HG03571 (cell line): Measurements from ENCODE around the gene LBH.

ENCODE experiments used
- ATAC-seq: cut with Tn5 transposase; IDR thresholded peaks from one replicate; pipeline ENCODE4 v1.9.1; 2021; ENCODE audit not compliant: unreplicated experiment

Gene LBH

DNA sequence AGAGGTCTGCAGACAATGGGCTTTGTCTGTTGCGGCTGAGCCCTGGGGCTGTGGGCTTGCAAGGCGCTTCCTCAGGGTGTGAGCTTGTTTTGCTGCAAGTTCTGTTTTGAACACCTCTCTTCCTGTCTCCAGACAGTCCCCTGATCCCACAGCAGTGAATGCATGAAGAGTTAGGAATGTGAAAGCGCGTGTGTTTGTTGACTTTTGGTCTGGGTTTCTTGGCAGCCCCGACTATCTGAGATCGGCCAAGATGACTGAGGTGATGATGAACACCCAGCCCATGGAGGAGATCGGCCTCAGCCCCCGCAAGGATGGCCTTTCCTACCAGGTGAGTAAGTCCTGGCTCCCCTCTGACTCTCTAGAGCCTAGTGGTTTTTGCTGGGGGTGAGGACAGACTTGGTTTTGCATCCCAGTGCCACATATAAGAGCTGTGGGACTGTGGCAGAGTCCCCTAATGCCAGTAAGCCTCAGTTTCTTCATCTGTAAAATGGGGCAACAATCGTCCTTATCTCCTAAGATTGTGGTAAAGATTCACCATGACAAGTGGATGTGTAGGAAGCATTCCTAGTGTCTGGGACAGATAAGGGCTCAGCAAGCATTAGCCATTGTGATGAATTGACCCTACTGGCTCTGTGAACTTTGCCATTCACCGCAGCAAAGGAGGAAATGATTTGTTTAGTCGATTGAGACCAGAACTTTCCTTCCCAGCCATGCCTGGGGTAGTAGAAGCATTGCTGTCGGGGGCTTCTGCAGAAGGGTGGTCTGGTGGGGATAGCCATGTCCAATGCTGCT is 3.0 kb downstream of the LBH start:
- no peak for ATAC-seq

DNA sequence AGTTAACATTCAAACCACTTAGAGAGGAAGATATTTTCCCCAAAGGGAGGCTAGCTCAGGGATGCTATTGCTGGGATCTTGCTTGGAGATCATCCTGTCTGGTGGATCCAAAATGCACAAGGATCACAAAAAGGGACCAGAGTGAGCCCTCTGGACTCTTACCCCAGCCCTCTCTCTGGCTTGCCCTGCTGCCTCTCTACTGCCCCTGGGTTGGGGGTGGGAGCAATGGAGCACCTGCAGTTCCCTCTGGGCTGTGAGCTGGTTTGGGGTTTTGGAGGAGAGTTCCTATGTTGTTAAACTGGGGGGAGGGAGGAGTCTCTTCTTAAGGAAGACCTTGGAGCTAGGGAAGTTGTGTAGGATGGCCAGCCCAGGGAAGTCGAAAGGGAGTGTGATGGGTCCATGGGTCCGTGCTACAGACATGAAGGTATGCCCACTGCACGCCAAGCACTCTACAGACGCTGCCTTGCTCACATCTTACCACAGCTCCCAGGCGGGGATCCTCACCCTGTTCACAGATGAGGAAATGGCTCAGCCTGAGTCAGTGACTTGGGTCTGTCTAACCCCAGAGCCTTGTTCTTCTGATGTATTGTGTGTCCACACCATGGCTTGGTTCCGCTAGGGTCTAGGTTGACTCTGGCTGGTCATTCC is 3.8 kb downstream of the LBH start:
- no peak for ATAC-seq

DNA sequence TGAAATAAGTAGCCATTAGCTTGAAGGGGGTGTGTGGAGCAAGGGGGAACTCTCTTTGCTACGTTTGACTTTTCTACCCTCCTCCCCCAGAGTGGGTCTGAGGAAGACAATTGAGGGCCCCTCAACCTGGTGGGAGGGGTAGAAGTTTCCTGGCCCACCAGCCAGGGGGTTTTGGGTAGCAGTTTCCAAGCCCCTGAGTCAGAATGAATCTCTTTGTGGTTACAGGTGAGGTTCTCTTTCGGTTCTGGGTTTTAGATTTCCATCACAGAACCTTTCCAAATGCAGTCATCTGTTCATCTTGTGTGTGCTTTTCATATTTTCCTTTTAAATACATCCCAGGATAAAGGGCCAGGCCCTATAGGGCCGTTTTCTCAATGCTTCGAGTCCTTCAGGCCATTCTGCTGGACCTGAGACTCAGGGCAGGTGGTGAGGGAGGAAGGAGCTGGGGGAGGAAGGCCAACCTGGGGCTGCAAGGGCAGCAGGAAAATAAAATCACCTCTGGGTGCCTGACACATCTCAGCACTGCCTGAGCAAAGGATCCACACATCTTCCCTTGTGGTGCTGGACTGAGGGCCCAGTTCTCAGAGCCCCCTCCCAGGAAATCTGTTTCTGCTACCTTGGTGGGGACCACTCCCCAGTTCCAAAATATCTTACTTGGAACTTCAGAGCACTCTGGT is 4.7 kb downstream of the LBH start:
- ATAC-seq, result no peak

DNA sequence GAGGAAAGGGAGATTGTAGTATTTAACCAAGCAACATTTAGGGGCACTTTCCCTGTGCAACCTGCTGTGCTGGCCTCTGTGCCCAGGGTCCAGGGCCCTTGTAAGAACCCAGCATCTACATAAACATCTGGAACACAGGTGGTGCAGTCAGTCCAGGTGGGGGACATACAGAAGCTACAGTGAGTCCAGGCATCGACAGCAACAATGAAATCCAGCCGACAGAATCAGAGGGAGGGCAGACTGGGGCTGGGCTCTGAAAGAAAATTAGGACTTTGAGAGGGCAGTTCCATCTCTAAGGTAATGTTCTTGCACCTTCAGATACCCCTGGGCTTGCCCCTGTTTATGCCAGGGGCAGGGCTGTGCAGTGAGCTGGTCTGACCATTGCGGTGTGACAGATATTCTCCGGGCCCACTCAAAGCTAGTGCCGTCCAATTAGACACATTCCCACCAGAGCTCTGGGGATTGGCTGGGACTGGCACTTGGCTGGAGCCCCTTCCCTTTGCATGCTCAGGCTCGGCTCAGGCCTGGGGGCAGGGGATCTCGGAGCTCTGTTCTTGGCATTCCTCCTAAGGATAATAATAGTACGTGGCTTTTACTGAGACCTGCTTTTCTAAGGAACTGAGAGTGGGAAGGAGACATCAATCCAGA is 5.4 kb downstream of the LBH start:
- ATAC-seq, result no peak

DNA sequence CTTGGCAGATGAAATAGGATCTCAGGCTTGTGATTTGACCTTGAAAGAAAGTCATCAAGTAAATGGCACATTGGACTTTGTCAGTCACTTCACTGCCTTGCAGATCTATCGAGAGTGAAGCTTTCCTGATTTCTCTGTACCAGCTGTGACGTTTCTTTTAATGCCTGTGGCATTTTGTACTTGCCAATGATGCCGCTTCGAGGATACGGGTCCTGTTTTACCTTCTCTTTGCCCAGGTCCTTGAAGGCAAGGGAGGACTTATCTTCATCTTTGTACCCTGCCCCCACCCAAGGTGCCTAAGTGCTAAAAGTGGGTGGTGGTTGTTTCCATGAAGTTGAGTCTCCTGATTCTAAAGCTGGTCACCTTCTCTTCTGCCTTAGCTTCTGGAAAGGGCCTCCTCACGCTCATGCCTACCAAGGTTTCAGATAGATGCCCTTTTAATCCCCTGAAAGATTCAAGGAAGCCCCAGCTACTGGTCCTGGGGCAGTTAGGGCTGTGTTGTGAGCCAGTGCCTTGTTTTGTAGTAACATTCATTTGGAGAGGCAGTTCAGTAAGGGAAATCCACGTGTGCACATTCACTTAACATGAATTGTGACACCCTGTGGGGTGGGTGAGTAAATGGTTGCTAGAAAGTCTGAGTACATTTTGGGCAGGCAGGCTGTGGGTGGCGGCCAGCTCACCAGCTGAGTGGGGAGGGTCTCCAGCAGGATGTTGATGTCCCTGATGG is 6.1 kb downstream of the LBH start:
- no peak for ATAC-seq

DNA sequence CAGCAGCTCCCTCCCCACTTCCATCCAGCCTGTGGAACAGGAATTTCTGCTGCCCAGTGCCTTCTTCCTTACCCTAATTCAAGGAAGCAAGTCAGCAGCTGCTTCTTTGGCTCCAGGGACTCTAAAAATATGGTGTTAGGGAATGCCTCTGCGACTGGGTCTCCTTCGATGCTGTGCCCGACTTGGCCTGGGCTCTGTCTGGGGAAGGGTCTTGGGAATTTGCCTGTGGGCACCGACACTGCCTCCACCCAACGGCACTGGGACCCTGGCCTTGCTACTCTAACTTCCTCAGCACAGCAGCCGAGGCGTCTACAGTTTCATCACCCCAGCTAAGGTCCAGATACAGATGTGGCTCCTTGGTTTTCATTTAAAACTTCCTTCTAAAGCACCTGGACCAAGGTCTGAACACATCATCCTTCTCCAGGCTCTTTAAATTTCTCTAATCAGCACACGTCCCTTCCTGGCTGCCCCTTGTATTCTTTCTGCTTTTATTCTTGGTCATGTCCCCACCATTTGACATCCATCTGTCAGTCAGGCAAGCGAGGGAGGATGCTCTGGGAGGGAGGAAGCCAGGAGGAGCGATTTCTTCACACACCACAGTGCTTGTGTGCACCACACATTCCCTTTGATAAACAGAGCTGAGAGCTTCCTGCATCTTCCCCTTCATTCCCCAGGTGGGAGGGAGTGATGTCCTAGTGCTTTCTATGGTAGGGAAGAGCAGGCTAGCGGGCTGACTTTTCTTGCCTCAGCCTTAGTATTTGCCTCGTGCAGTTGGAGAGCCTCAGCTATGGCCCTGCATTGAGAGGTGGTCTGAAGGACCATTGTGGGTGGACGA is 6.8 kb downstream of the LBH start:
- no peak for ATAC-seq

DNA sequence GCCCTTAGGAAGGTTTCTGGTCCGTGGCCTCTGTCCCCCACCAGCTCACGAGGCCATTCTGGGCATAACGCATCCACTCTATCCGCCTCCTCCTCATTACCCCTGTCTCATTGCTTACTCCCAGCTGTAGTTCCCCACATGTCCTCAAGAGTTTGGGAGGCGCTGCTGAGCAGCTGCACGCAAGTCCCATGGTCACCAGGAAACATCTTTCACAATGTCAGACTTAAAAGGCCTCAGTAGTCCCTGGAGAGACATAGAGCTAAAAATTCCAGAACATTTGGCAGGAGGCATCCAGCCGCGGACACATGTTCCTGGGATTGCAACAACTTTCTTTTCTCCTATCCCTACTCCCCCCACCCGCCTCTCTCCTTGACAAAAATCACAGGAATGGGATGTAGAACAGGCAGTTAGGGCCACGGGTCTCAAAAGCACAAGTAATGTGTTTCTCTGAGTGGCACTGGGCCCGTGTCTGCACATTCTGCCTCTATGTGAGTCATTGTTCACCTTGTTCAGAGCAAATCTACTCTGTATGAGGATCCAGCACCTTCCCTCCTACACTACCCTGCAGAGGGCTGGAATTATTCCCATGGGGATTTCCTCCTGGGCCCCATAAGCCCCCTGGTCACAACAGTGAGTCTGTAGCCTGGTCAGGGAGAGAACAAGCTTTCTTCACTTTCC is 8.1 kb downstream of the LBH start:
- no peak for ATAC-seq

DNA sequence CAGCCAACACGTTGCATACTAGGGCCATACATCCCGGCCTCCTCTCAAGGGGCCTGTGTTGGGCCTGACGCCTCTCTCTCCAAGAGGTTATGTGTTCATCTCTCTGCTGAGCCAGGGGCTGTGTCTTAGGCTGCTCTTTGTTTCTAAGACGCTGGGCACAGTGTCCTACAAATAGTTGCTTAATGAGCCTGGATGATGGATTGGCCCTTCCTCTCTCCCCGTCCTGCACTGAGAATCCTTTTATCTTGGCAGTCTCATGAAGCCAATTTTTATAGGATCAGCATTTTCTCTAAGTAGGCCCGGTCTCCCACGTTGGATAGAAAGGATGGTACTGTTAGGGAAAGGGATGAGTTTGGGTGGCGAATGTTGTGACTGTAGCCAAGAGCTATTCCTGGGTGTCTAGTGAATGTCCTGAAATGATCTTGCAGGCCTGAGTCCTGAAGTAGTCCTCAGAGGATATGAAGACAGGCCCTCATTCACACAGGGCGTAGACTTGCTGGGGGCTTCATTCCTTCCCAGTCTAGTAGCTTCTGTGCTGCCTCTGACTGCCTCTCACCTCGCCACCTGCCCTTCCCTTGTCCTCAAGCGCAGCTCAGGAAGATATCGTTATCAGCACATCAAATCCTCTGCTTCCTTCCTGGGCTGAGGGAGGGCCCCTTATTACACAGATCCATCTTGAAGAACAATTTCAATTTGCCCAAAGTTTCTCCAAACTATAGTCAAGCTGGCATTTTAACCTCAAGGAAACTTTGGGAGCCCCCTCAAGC is 8.8 kb downstream of the LBH start:
- ATAC-seq, result no peak

DNA sequence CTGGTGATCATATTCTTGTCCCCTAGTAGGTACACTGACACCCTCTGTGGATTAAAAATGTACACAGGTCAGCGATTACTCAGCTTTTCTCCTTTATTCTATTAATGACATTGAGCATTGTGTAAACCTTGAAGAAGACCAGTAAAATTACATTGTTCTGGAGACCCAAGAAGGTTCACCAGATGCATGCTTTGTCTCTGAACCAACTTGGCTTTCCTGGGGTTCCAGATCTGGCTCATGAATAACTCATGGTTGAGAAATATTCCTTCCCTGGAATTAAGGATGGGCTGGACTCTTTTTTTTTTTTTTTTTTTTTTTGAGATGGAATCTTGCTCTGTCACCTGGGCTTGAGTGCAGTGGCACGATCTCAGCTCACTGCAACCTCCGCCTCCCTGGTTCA is 11.9 kb downstream of the LBH start:
- no peak for ATAC-seq

DNA sequence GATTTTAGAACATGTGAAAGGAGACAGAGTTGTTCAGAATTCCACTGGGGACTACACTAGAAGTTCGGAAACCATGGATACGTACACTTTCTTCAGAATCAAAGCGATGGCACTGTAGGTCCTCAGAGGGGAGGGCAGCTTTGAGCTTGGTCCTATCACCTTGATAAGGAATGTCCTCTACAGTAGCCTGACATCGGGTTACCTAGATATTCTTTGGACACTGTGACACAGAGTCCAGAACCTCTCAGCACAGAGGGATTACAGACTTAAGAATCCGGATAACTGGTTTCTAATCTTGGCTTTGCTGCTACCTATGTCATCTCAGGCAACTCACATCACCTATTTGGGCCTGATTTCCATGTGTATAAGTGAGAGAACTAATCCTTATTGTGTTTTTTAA is 14.0 kb downstream of the LBH start:
- no peak for ATAC-seq

DNA sequence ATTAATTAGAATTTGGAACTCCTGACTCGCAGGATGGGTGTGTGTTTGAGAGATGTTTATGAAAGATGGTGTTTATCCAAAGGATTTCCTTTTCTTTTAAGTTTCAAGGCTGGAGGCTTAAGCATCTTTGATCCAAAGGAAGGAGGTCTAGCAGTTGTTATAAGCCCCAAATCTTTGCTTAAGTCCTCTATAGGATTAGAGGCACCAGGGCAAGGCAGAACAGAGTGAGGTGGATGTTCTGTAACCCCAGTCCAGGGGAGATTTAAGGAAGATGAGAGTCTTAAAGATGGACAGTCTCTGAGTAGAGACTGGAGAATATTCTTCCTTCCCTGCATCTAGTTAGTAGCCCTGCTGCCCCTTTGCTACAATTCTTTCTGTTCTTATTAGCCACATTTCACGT is 17.5 kb downstream of the LBH start:
- ATAC-seq, result no peak

DNA sequence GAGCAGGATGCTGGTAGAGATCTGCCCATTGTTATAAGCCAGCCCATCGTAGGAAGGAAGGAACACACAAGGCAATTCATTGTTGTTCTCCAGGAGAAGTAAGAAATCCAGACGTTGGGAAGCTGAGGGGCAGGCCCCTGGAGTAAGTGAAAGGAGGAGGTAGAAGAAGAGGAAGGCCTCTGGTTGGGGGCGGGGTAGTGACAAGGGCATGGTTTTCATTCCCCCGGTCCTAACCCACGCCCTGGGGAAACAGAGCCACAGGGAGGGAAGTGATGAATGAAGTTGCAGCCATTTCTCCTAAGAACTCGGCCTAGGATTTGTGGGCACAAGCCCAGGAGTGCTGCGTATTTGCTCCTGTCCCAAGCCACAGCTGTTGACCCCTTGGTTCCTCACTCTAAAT is 18.0 kb downstream of the LBH start:
- no peak for ATAC-seq

DNA sequence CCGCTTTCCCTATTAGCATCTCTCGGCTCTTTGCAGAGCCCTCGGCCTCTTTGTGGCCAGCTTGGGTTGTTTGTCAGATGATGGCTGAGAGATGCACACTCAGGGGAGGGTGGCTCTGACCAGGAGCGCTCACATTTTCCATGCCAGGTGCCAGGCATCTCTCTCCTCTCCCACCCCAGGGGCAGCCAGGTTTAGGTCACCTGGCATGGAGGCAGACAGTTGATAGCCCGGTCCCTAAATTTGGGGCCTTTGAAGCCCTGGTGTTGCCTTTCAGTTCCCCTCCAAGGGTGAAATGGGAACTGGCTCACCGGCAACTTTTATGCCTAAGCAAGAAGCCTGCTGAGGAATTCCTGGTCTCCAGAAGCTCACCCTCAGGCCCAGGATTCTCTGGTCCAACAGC is 19.1 kb downstream of the LBH start:
- ATAC-seq, result no peak

DNA sequence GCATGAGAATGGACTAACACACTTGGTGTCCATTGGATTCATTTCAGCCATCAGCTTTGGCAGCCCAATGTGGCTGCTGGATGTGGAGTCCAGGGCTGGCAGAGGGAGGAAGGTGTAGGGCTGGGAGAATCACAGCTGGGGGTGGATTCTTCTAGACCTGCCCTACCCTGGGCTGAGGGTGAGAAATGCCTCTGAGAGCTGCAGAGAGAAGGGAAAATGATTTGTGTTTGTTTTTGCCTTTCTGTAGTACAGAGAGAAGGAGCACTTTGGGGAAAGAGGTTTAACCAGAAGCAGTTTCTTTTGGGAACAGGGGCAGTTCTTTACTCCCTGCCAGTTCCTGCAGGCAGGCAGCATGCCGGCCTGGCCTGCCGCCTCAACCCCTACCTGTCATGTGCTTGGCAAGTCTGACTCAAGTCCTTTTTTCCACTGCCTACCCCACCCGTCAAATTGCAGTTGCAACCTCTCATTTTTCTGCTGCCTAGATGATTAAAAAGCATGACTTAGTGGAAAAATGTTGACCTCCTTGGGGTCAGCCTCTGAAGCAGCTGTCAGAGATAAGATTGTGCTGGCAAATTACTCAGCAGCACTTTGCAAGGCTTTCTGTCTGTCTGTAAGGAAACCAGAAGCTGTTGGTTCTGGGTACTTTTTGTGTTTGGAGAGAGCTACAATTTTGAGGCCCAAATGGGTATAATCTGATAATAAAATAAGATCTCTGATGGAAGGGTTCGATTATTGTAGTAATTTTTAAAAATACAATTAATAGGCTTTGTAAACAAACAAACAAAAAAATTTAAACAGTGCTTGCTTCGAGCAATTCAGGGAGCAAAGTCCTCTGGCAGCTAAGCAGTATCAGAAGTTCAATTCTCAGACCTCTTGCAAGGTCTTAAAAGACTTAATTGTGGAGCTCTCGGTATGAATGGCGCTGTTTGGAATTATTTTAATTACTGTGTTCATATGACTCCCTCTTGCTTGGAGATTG is 21.7 kb downstream of the LBH start:
- ATAC-seq, result no peak

DNA sequence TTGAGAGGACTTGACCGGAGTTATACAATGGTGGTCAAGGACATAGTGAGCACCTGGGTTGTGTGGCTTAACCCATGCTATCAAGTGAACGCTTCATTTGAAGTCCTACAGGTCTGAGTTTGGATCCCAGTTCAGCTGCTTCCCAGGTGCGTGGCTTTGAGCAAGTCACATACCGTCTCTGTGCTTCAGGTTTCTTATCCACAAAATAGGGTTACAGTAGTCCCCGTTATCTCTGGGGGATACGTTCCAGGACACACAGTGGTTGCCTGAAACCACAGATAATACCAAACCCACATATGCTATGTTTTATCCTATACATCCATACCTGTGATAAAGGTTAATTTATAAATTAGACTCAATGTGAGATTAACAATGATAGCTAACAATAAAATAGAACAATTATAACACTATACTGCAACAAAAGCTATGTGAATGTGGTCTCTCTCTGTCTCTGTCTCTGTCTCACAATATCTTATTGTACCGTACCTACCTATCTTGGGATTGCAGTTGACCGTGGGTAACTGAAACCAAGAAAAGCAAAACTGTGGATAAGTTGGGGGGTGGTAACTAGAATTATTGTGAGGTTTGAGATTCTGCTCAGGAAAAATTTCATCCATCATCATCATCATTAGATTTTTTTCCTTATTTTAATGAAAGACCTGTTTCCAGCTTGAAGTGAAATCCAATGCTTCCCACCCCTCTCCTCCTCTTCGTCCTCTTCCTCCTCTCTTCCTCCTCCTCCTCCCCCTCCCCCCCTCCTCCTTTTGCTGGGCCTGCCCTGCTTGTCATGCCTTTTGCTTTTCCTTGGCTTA is 22.7 kb downstream of the LBH start:
- ATAC-seq, result no peak

DNA sequence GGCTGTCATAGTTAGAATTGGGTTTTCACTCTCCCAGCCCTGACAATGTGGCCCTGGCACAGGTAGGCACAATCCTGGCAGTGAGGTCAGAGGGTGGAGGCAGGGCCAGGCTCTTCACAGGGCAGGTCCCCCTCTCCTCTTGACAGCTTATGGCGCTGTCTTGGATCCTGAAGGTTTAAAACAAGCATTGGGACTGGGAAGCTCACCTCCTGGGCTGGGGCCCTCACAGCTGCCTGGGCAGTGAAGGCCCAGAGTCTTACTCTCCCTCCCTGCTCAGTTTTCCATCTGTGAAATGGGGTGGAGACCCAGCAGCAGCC is 23.3 kb downstream of the LBH start:
- no peak for ATAC-seq

DNA sequence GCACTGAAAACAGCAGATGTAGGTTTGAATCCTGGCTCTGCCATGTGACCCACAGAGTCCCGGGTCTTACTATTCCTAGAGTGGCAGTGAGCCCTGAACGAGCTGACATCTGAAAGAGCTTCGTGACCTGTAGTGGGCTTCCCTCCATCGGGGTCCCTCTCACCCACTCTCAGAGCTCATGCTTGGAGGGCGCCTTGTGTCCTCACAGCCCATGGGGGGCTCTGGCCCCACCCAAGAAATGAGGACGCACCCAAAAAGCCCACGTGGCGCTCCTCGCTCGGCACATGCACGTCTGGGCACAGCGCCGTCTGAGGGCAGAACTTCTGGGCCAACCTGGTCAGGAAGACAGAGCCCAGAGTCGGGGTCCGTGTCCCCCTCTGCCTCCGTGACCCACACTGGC is 23.7 kb downstream of the LBH start:
- ATAC-seq, result no peak
